ENCODE measurements around the gene LSM8. TPM values are rescaled to one million over a fixed set of nuclear protein-coding genes. Genes with fewer than 3 reads are reported as not detected.

Gene LSM8
- total RNA-seq, 1 experiment from 2014 or later, result 61.5 TPM

DNA sequence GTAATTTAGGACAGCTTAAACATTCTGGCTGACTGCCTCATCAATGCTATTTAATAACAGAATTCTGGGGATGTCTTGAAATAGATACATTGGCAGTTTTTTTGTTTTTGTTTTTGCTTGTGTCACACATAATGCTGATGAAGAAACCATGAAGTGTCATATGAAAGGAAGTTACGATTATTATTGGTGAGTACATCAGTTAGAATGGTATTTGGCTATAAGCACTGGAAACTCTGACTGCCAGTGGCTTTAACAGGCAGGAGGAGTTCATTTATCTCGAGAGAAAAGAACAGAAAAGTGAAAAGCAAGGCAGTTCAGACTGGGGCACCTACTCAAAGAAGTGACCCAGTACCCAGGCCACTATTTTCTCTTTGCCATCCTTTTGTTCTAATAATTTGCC is 18.1 kb downstream of the LSM8 start:
- H3K27me3 ChIP-seq (ENCODE audit: insufficient read depth, low read depth), result no peaks in the 10 kb centered on the region
- no peaks in the 10 kb centered on the region for H4K20me1 ChIP-seq (ENCODE audit: insufficient read depth)
- BruUV-seq (replicated peaks), result no TSS peak
- H3F3A ChIP-seq (ENCODE audit: insufficient read depth, low read depth), result no peaks in the 10 kb centered on the region
- no peak overlapping the region for H2AFZ ChIP-seq
- H3K27ac ChIP-seq, result no peak overlapping the region
- H3K4me1 ChIP-seq (replicated peaks; ENCODE audit: insufficient read depth), result no peaks in the 10 kb centered on the region
- H3K4me2 ChIP-seq, result no peak overlapping the region
- no peak overlapping the region for H3K4me3 ChIP-seq
- no peaks in the 10 kb centered on the region for H3K9me2 ChIP-seq (ENCODE audit: insufficient read depth)
- no peak for DNase-seq
- ChIA-PET CTCF (no interaction called here), POLR2A (ENCODE audit: unreplicated experiment) (no interaction called here)
- TF ChIP-seq, protein P1, sequence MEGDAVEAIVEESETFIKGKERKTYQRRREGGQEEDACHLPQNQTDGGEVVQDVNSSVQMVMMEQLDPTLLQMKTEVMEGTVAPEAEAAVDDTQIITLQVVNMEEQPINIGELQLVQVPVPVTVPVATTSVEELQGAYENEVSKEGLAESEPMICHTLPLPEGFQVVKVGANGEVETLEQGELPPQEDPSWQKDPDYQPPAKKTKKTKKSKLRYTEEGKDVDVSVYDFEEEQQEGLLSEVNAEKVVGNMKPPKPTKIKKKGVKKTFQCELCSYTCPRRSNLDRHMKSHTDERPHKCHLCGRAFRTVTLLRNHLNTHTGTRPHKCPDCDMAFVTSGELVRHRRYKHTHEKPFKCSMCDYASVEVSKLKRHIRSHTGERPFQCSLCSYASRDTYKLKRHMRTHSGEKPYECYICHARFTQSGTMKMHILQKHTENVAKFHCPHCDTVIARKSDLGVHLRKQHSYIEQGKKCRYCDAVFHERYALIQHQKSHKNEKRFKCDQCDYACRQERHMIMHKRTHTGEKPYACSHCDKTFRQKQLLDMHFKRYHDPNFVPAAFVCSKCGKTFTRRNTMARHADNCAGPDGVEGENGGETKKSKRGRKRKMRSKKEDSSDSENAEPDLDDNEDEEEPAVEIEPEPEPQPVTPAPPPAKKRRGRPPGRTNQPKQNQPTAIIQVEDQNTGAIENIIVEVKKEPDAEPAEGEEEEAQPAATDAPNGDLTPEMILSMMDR (conservative IDR thresholded peaks at IDR 0.05), result no peak
- TF ChIP-seq EZH2 (IDR thresholded peaks at IDR 0.05; ENCODE audit: low read depth), result no peak
- intact Hi-C loops (cut with micrococcal nuclease; ENCODE audit: unreplicated experiment), result no loop called here
- no peaks in the 10 kb centered on the region for H3K36me3 ChIP-seq (ENCODE audit: low read depth)
- H3K79me2 ChIP-seq (ENCODE audit: low read depth), result no peaks in the 10 kb centered on the region
- no peaks in the 10 kb centered on the region for H3K9me3 ChIP-seq (ENCODE audit: insufficient read depth, low read depth)

DNA sequence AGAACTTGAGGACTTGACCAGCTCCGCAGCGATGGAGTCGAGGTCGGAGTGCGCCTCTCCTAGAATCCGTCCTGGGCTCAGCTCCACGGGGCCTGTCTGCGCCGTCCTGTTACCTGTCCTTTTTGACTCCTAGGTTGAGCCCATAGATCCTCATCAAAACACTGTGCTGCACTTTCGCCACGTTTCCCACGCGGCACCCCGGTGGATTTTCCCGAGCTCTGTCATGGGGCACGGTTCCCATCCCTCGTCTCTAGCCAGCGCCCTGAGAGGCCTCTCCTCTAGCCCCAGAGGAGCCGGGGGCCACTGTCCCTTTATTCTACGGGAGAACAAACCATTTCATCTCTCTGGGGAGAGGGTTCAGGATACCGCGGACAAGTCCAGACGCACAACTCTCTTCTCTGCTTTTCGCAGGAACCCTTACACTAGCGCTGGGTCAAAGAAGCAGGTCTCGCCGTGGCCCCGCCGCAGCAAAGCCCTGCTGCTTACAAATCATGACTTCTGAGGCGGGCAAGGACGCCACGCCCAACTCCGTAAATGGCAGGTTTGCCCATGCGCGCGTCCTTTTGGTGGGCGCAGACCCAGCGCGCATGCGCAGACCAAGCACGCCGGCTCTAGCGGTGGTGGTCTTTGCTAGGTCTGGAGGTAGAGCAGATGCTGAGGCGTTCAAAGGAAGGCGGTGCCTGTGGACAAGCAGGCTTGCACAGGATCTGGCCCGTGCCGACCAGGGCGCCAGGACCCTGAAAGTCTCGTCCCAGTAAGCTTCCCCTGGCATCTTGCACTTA is 30.3 kb downstream of the LSM8 start:
- no peaks in the 10 kb centered on the region for H3K79me2 ChIP-seq (ENCODE audit: low read depth)
- BruUV-seq (replicated peaks), result TSS peak; percentile 99
- H4K20me1 ChIP-seq (ENCODE audit: insufficient read depth), result no peaks in the 10 kb centered on the region
- H3K27me3 ChIP-seq (ENCODE audit: insufficient read depth, low read depth), result no peaks in the 10 kb centered on the region
- intact Hi-C loops (cut with micrococcal nuclease; ENCODE audit: unreplicated experiment), result no loop called here
- H3F3A ChIP-seq (ENCODE audit: insufficient read depth, low read depth), result no peaks in the 10 kb centered on the region
- H3K4me3 ChIP-seq, result peak overlapping the region; percentile 56; the same call in 1 of the 2 replicates
- H3K27ac ChIP-seq, result no peak overlapping the region
- no peaks in the 10 kb centered on the region for H3K9me3 ChIP-seq (ENCODE audit: insufficient read depth, low read depth)
- CTCF ChIA-PET, result no interaction called here
- peak in 1 of 2 experiments; percentile 81 for DNase-seq
- TF ChIP-seq, protein P1 (conservative IDR thresholded peaks at IDR 0.05), result no peak
- TF ChIP-seq EZH2 (IDR thresholded peaks at IDR 0.05; ENCODE audit: low read depth), result no peak
- peak overlapping the region; percentile 94 for H2AFZ ChIP-seq
- POLR2A ChIA-PET (ENCODE audit: unreplicated experiment), result interaction anchor here (0.5 to 0.6 kb wide), 2 partner anchors 25 to 1726 kb away, joined by 5 to 12 read pairs; no protein-coding TSS in a partner anchor
- peak overlapping the region; percentile 66 for H3K4me2 ChIP-seq
- H3K9me2 ChIP-seq (ENCODE audit: insufficient read depth), result no peaks in the 10 kb centered on the region
- H3K4me1 ChIP-seq (replicated peaks; ENCODE audit: insufficient read depth), result no peaks in the 10 kb centered on the region
- H3K36me3 ChIP-seq (ENCODE audit: low read depth), result no peaks in the 10 kb centered on the region

- H3K9me2 ChIP-seq (ENCODE audit: insufficient read depth), result no peaks in the 10 kb centered on the region
- no peak for TF ChIP-seq EZH2 (IDR thresholded peaks at IDR 0.05; ENCODE audit: low read depth)
- TF ChIP-seq, protein P1 (conservative IDR thresholded peaks at IDR 0.05), result no peak
- peak overlapping the region; percentile 94 for H2AFZ ChIP-seq
- no peaks in the 10 kb centered on the region for H3K4me1 ChIP-seq (replicated peaks; ENCODE audit: insufficient read depth)
- H3K27ac ChIP-seq, result no peak overlapping the region
- H3K79me2 ChIP-seq (ENCODE audit: low read depth), result no peaks in the 10 kb centered on the region
- ChIA-PET POLR2A (ENCODE audit: unreplicated experiment) (no interaction called here), CTCF (no interaction called here)
- BruUV-seq (replicated peaks), result TSS peak; percentile 59
- no peak for DNase-seq
- no peaks in the 10 kb centered on the region for H3K36me3 ChIP-seq (ENCODE audit: low read depth)
- H3K9me3 ChIP-seq (ENCODE audit: insufficient read depth, low read depth), result no peaks in the 10 kb centered on the region
- H3K27me3 ChIP-seq (ENCODE audit: insufficient read depth, low read depth), result no peaks in the 10 kb centered on the region
- peak overlapping the region; percentile 56; the same call in 1 of the 2 replicates for H3K4me3 ChIP-seq
- H3F3A ChIP-seq (ENCODE audit: insufficient read depth, low read depth), result no peaks in the 10 kb centered on the region
- H4K20me1 ChIP-seq (ENCODE audit: insufficient read depth), result no peaks in the 10 kb centered on the region
- intact Hi-C loops (cut with micrococcal nuclease; ENCODE audit: unreplicated experiment), result no loop called here
- H3K4me2 ChIP-seq, result peak overlapping the region; percentile 66
Measured at GRCh38 chr7:118214833-118215182, 30.8 kb downstream of the LSM8 start.
